Uterus (tissue), 2 donors: ENCODE data around the gene ATP10D.

Source experiments
- POLR2A ChIP-seq, 2 donors: fragments of 450-650 bp; IDR thresholded peaks; one replicate each; pipeline ENCODE4 v1.6.1; 2016; ENCODE audit warnings: antibody characterized with exemption in 2 of 2, mild to moderate bottlenecking in 1 of 2, moderate library complexity in 1 of 2
- TF ChIP-seq, protein P1 (sequence below), 4 experiments: fragments of 200-600 bp in 2 of 4; fragments of 450-650 bp in 2 of 4; sonication (generic) in 2 of 4; IDR thresholded peaks; one replicate each; pipeline ENCODE4 v1.5.1; 2016 to 2019; ENCODE audit warnings: antibody characterized with exemption in 4 of 4, mild to moderate bottlenecking in 2 of 4, moderate library complexity in 1 of 4

DNA sequence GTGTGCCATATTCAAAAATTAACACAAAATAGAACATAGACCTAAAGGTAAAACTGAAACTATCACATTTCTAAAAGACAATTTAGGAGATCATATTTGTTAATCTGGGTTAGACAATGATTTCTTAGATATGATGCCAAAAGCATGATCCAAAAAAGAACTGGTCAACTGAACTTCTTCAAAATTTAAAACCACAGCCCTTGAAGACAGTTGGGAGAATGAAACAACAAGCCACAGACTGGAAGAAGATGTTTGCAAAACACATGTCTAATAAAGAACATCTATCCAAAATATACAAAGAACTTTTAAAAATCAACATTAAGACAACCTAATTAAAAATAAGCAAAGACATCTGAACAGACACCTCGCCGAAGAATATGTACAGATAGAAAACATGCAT, 41.0 kb upstream of the ATP10D start:
- TF ChIP-seq, protein P1, sequence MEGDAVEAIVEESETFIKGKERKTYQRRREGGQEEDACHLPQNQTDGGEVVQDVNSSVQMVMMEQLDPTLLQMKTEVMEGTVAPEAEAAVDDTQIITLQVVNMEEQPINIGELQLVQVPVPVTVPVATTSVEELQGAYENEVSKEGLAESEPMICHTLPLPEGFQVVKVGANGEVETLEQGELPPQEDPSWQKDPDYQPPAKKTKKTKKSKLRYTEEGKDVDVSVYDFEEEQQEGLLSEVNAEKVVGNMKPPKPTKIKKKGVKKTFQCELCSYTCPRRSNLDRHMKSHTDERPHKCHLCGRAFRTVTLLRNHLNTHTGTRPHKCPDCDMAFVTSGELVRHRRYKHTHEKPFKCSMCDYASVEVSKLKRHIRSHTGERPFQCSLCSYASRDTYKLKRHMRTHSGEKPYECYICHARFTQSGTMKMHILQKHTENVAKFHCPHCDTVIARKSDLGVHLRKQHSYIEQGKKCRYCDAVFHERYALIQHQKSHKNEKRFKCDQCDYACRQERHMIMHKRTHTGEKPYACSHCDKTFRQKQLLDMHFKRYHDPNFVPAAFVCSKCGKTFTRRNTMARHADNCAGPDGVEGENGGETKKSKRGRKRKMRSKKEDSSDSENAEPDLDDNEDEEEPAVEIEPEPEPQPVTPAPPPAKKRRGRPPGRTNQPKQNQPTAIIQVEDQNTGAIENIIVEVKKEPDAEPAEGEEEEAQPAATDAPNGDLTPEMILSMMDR (IDR thresholded peaks at IDR 0.05): no peak
- TF ChIP-seq POLR2A (IDR thresholded peaks at IDR 0.05): no peak
